H9 (cell line): ENCODE data around the gene FNDC3B. TPM values are rescaled to one million over a fixed set of nuclear protein-coding genes. Genes with fewer than 3 reads are reported as not detected.
A peak's percentile ranks its signal among the peaks of the same experiment; 100 is the strongest.

ENCODE experiments used
- DNase-seq: peaks from one replicate; pipeline ENCODE4 v3.0.0-alpha.2; 2017
- H2AFZ ChIP-seq: one replicate; pipeline ENCODE4 v1.6.1; 2013; ENCODE audit warnings: mild to moderate bottlenecking, low read length, control low read depth, moderate library complexity
- H2AK5ac ChIP-seq: 2 replicates; pipeline ENCODE4 v1.6.1; 2013; ENCODE audit warnings: low read length, control low read depth, mixed read lengths; ENCODE audit not compliant: insufficient read length
- H2BK120ac ChIP-seq: one replicate; pipeline ENCODE4 v1.6.1; 2013; ENCODE audit warnings: low read depth, mild to moderate bottlenecking, low read length, control low read depth, inconsistent platforms; ENCODE audit not compliant: poor library complexity, severe bottlenecking
- H2BK12ac ChIP-seq: 2 replicates; pipeline ENCODE4 v1.6.1; 2013; ENCODE audit warnings: low read length, control low read depth, mixed read lengths, low read depth; ENCODE audit not compliant: insufficient read length
- H2BK15ac ChIP-seq: 2 replicates; pipeline ENCODE4 v1.6.1; 2013; ENCODE audit warnings: low read depth, low read length, control low read depth
- H2BK20ac ChIP-seq: one replicate; pipeline ENCODE4 v1.6.1; 2013; ENCODE audit warnings: low read depth, mild to moderate bottlenecking, low read length, control low read depth, inconsistent platforms; ENCODE audit not compliant: poor library complexity, severe bottlenecking
- H2BK5ac ChIP-seq: 2 replicates; pipeline ENCODE4 v1.6.1; 2013; ENCODE audit warnings: low read length, control low read depth, mixed read lengths; ENCODE audit not compliant: insufficient read length
- H3K14ac ChIP-seq: 2 replicates; pipeline ENCODE4 v1.6.1; 2013; ENCODE audit warnings: low read length, control low read depth; ENCODE audit not compliant: insufficient read depth
- H3K18ac ChIP-seq: 2 replicates; pipeline ENCODE4 v1.6.1; 2013; ENCODE audit warnings: low read depth, mild to moderate bottlenecking, mixed read lengths, low read length, control low read depth; ENCODE audit not compliant: insufficient read length
- H3K23ac ChIP-seq: 2 replicates; pipeline ENCODE4 v1.6.1; 2013; ENCODE audit warnings: low read length, control low read depth, mixed read lengths, low read depth; ENCODE audit not compliant: insufficient read length
- H3K23me2 ChIP-seq: 2 replicates; pipeline ENCODE4 v1.6.1; 2013; ENCODE audit warnings: low read depth, mild to moderate bottlenecking, mixed read lengths, low read length, control low read depth; ENCODE audit not compliant: insufficient read length, poor library complexity, severe bottlenecking
- H3K27ac ChIP-seq: 2 replicates; pipeline ENCODE4 v1.5.1; 2013; ENCODE audit warnings: low read length, control low read depth, mixed read lengths, low read depth; ENCODE audit not compliant: insufficient read length
- H3K27me3 ChIP-seq: 2 replicates; pipeline ENCODE4 v1.6.1; 2013; ENCODE audit warnings: low read length, control low read depth, inconsistent platforms; ENCODE audit not compliant: insufficient read depth
- H3K4ac ChIP-seq: 2 replicates; pipeline ENCODE4 v1.6.1; 2013; ENCODE audit warnings: low read depth, mild to moderate bottlenecking, control low read depth, inconsistent platforms, low read length, moderate library complexity
- H3K4me1 ChIP-seq: 2 replicates; pipeline ENCODE4 v1.6.1; 2013; ENCODE audit warnings: low read length, control low read depth, inconsistent platforms; ENCODE audit not compliant: insufficient read depth
- H3K4me2 ChIP-seq: 2 replicates; pipeline ENCODE4 v1.6.1; 2013; ENCODE audit warnings: low read length, control low read depth, mixed read lengths; ENCODE audit not compliant: insufficient read length, insufficient read depth
- H3K56ac ChIP-seq: 2 replicates; pipeline ENCODE4 v1.6.1; 2013; ENCODE audit warnings: low read depth, mild to moderate bottlenecking, mixed read lengths, low read length, control low read depth; ENCODE audit not compliant: insufficient read length
- H3K79me1 ChIP-seq: 2 replicates; pipeline ENCODE4 v1.6.1; 2013; ENCODE audit warnings: low read depth, mild to moderate bottlenecking, moderate library complexity, low read length, control low read depth, inconsistent platforms; ENCODE audit not compliant: insufficient read depth, poor library complexity, severe bottlenecking
- H3K79me2 ChIP-seq: 2 replicates; pipeline ENCODE4 v1.6.1; 2013; ENCODE audit warnings: low read length, control low read depth, inconsistent platforms; ENCODE audit not compliant: insufficient read depth
- H3K9ac ChIP-seq: 2 replicates; pipeline ENCODE4 v1.6.1; 2013; ENCODE audit warnings: low read length, control low read depth, mixed read lengths; ENCODE audit not compliant: insufficient read length; ENCODE audit errors: extremely low read depth
- H3K9me3 ChIP-seq: one replicate; pipeline ENCODE4 v1.6.1; 2013; ENCODE audit warnings: low read depth, low read length, inconsistent platforms; ENCODE audit not compliant: control insufficient read depth
- H3T11ph ChIP-seq: one replicate; pipeline ENCODE4 v1.6.1; 2013; ENCODE audit warnings: mild to moderate bottlenecking, low read length, control low read depth, inconsistent platforms
- H4K20me1 ChIP-seq: one replicate; pipeline ENCODE4 v1.6.1; 2013; ENCODE audit not compliant: control insufficient read depth, insufficient read length, insufficient read depth
- H4K5ac ChIP-seq: 2 replicates; pipeline ENCODE4 v1.6.1; 2013; ENCODE audit warnings: low read depth, mild to moderate bottlenecking, mixed read lengths, low read length, control low read depth; ENCODE audit not compliant: insufficient read length
- H4K8ac ChIP-seq: replicated peaks from 2 replicates; pipeline ENCODE4 v1.6.1; 2013; ENCODE audit warnings: low read length, control low read depth, mixed read lengths, low read depth; ENCODE audit not compliant: insufficient read length
- H4K91ac ChIP-seq: 2 replicates; pipeline ENCODE4 v1.6.1; 2013; ENCODE audit warnings: low read depth, mild to moderate bottlenecking, moderate library complexity, mixed read lengths, low read length, control low read depth; ENCODE audit not compliant: insufficient read length
- H3K27ac Mint-ChIP-seq, 3 experiments: 2 replicates in 2 of 3; 3 replicates in 1 of 3; pipeline ENCODE4 v1.8.0; 2020 to 2021; ENCODE audit warnings: mixed read lengths in 3 of 3, mild to moderate bottlenecking in 1 of 3, moderate library complexity in 1 of 3
- H3K27me3 Mint-ChIP-seq: 2 replicates; pipeline ENCODE4 v1.8.0; 2021; ENCODE audit warnings: low read depth, mild to moderate bottlenecking, moderate library complexity, mixed read lengths
- H3K36me3 Mint-ChIP-seq, 3 experiments: 2 replicates in 2 of 3; 3 replicates in 1 of 3; pipeline ENCODE4 v1.8.0; 2020 to 2021; ENCODE audit warnings: low read depth in 3 of 3, mixed read lengths in 3 of 3; ENCODE audit not compliant: insufficient read depth in 1 of 3
- H3K4me1 Mint-ChIP-seq, 2 experiments: 2 replicates each; pipeline ENCODE4 v1.8.0; 2020; ENCODE audit warnings: mixed read lengths in 2 of 2
- H3K4me3 Mint-ChIP-seq, 2 experiments: 2 replicates in 1 of 2; 3 replicates in 1 of 2; pipeline ENCODE4 v1.8.0; 2020 to 2021; ENCODE audit warnings: mild to moderate bottlenecking in 2 of 2, mixed read lengths in 2 of 2, moderate library complexity in 1 of 2
- H3K9me3 Mint-ChIP-seq, 2 experiments: 2 replicates in 1 of 2; 3 replicates in 1 of 2; pipeline ENCODE4 v1.8.0; 2020; ENCODE audit warnings: mild to moderate bottlenecking in 2 of 2, mixed read lengths in 2 of 2, moderate library complexity in 1 of 2
- WGBS: extraction: QIAGEN DNeasy Blood & Tissue Kit; methylation state at CpG from one replicate; pipeline ENCODE4 v1.1.7; 2013; ENCODE audit warnings: missing lambda C conversion rate, low lambda C conversion rate, mixed read lengths; ENCODE audit not compliant: insufficient read length; ENCODE audit errors: extremely low coverage; 5-methylcytosine and 5-hydroxymethylcytosine counted together
- total RNA-seq: library from RNA; stranded (reverse); gene quantifications from 2 replicates; pipeline ENCODE4 v1.2.1, GENCODE V29; 2021
- TF ChIP-seq, protein P1 (sequence below): fragments of 200-600 bp; sonication (generic); conservative IDR thresholded peaks from 3 replicates; pipeline ENCODE4 v1.8.0; 2021; ENCODE audit warnings: antibody characterized with exemption, mild to moderate bottlenecking

The FNDC3B gene
- total RNA-seq, 1 experiment from 2014 or later, result 43.8 TPM

GRCh38 chr3:172161959-172162358, 122.6 kb downstream of the FNDC3B start:
- WGBS, result no CpG with 5 or more reads among the region's 9 CpGs
- Histone ChIP-seq H3K9me3 (no peaks in the 10 kb centered on the region), H4K91ac (no peak overlapping the region), H3K23me2 (no peaks in the 10 kb centered on the region), H2BK15ac (no peak overlapping the region), H3K56ac (no peak overlapping the region), H3K4ac (no peak overlapping the region), H2BK12ac (no peak overlapping the region), H2AFZ (no peak overlapping the region), H3K79me2 (no peaks in the 10 kb centered on the region; the same call in 1 of the 2 replicates), H2BK120ac (no peak overlapping the region), H3K79me1 (peaks cover 9% of the 10 kb centered on the region), H3K27ac (no peak overlapping the region), H3K27me3 (no peaks in the 10 kb centered on the region), H4K5ac (no peak overlapping the region), H2BK20ac (no peak overlapping the region), H3K4me1 (peaks cover 7% of the 10 kb centered on the region; the same call in 1 of the 2 replicates), H3K14ac (no peak overlapping the region), H2BK5ac (no peak overlapping the region), H3K18ac (no peak overlapping the region), H3K9ac (no peak overlapping the region), H3K4me2 (no peak overlapping the region), H2AK5ac (no peak overlapping the region), H4K20me1 (no peaks in the 10 kb centered on the region), H4K8ac (no peak overlapping the region), H3T11ph (no peak overlapping the region), H3K23ac (no peak overlapping the region)
- Mint-ChIP-seq H3K27ac (peak overlapping the region in 2 of 3 experiments; percentile 28 to 53; a peak in 4 of 7 replicates), H3K4me1 (peaks cover 46 to 47% of the 10 kb centered on the region in 2 experiments), H3K27me3 (no peaks in the 10 kb centered on the region), H3K36me3 (peaks cover 0 to 4% (median 0%) of the 10 kb centered on the region in 3 experiments; a peak in 2 of 7 replicates), H3K9me3 (no peaks in the 10 kb centered on the region), H3K4me3 (no peak overlapping the region; a peak in 1 of 5 replicates)
- no peak for DNase-seq
- TF ChIP-seq, protein P1, sequence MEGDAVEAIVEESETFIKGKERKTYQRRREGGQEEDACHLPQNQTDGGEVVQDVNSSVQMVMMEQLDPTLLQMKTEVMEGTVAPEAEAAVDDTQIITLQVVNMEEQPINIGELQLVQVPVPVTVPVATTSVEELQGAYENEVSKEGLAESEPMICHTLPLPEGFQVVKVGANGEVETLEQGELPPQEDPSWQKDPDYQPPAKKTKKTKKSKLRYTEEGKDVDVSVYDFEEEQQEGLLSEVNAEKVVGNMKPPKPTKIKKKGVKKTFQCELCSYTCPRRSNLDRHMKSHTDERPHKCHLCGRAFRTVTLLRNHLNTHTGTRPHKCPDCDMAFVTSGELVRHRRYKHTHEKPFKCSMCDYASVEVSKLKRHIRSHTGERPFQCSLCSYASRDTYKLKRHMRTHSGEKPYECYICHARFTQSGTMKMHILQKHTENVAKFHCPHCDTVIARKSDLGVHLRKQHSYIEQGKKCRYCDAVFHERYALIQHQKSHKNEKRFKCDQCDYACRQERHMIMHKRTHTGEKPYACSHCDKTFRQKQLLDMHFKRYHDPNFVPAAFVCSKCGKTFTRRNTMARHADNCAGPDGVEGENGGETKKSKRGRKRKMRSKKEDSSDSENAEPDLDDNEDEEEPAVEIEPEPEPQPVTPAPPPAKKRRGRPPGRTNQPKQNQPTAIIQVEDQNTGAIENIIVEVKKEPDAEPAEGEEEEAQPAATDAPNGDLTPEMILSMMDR, result no peak
